Mesenchymal stem cell (in vitro differentiated cells and primary cell): Measurements from ENCODE around the gene CIAO3.

Experiments
- DNase-seq: peaks from one replicate; pipeline ENCODE4 v3.0.0-alpha.2; 2013
- H2AFZ ChIP-seq: one replicate; pipeline ENCODE4 v1.6.1; 2013; ENCODE audit warnings: low read depth, mild to moderate bottlenecking, control low read depth, inconsistent platforms, low read length, moderate library complexity
- H2AK5ac ChIP-seq: 2 replicates; pipeline ENCODE4 v1.6.1; 2013; ENCODE audit warnings: low read length, moderate library complexity, mild to moderate bottlenecking, inconsistent platforms; ENCODE audit not compliant: severe bottlenecking
- H2BK120ac ChIP-seq: one replicate; pipeline ENCODE4 v1.6.1; 2013; ENCODE audit warnings: low read depth, mild to moderate bottlenecking, inconsistent platforms, low read length, moderate library complexity
- H2BK12ac ChIP-seq, 2 experiments: one replicate each; pipeline ENCODE4 v1.6.1; 2013; ENCODE audit warnings: inconsistent platforms in 2 of 2, low read length in 2 of 2, mild to moderate bottlenecking in 2 of 2, moderate library complexity in 2 of 2, control low read depth in 1 of 2
- H2BK15ac ChIP-seq: one replicate; pipeline ENCODE4 v1.6.1; 2013; ENCODE audit warnings: mild to moderate bottlenecking, low read depth, inconsistent platforms; ENCODE audit not compliant: poor library complexity, severe bottlenecking
- H2BK5ac ChIP-seq: 2 replicates; pipeline ENCODE4 v1.6.1; 2013; ENCODE audit warnings: low read depth, mild to moderate bottlenecking, low read length, control low read depth, inconsistent platforms; ENCODE audit not compliant: poor library complexity, severe bottlenecking
- H3K14ac ChIP-seq, 2 experiments: one replicate each; pipeline ENCODE4 v1.6.1; 2013; ENCODE audit warnings: inconsistent platforms in 2 of 2, low read length in 2 of 2, control low read depth in 1 of 2, mild to moderate bottlenecking in 1 of 2, moderate library complexity in 1 of 2
- H3K18ac ChIP-seq, 2 experiments: one replicate each; pipeline ENCODE4 v1.6.1; 2013; ENCODE audit warnings: inconsistent platforms in 2 of 2, low read length in 2 of 2, control low read depth in 1 of 2, low read depth in 1 of 2, mild to moderate bottlenecking in 1 of 2
- H3K23ac ChIP-seq, 2 experiments: one replicate each; pipeline ENCODE4 v1.6.1; 2013; ENCODE audit warnings: inconsistent platforms in 2 of 2, low read length in 2 of 2, mild to moderate bottlenecking in 2 of 2, moderate library complexity in 2 of 2, control low read depth in 1 of 2
- H3K27ac ChIP-seq: 2 replicates; pipeline ENCODE4 v1.5.1; 2013; ENCODE audit warnings: mild to moderate bottlenecking, moderate library complexity, low read length, control low read depth, inconsistent platforms; ENCODE audit not compliant: poor library complexity, severe bottlenecking
- H3K27me3 ChIP-seq, 2 experiments: 2 replicates each; pipeline versions ENCODE4 v1.6.1 to v1.7.0; 2013; ENCODE audit warnings: low read length in 2 of 2, mild to moderate bottlenecking in 2 of 2, moderate library complexity in 2 of 2, control low read depth in 1 of 2, inconsistent platforms in 1 of 2; ENCODE audit not compliant: control insufficient read depth in 1 of 2, insufficient read depth in 1 of 2
- H3K36me3 ChIP-seq, 2 experiments: 2 replicates each; pipeline versions ENCODE4 v1.6.1 to v1.7.0; 2013; ENCODE audit warnings: low read length in 2 of 2, control low read depth in 1 of 2, inconsistent platforms in 1 of 2, low read depth in 1 of 2, mild to moderate bottlenecking in 1 of 2; ENCODE audit not compliant: insufficient read depth in 2 of 2, control insufficient read depth in 1 of 2
- H3K4ac ChIP-seq, 2 experiments: one replicate each; pipeline ENCODE4 v1.6.1; 2013; ENCODE audit warnings: inconsistent platforms in 2 of 2, low read length in 2 of 2, mild to moderate bottlenecking in 2 of 2, moderate library complexity in 2 of 2, control low read depth in 1 of 2, low read depth in 1 of 2
- H3K4me1 ChIP-seq: 2 replicates; pipeline ENCODE4 v1.6.1; 2013; ENCODE audit warnings: low read depth, low read length, control low read depth; ENCODE audit not compliant: control insufficient read depth, insufficient read depth
- H3K4me2 ChIP-seq: 2 replicates; pipeline ENCODE4 v1.6.1; 2013; ENCODE audit warnings: low read length, mild to moderate bottlenecking, inconsistent platforms; ENCODE audit not compliant: poor library complexity, severe bottlenecking
- H3K4me3 ChIP-seq, 2 experiments: 2 replicates each; pipeline versions ENCODE4 v1.5.1 to v1.7.0; 2013; ENCODE audit warnings: low read length in 2 of 2, mild to moderate bottlenecking in 2 of 2, control low read depth in 1 of 2, low read depth in 1 of 2; ENCODE audit not compliant: insufficient read depth in 1 of 2
- H3K79me1 ChIP-seq: replicated peaks from 2 replicates; pipeline ENCODE4 v1.6.1; 2013; ENCODE audit warnings: mild to moderate bottlenecking, control low read depth, low read length, inconsistent platforms; ENCODE audit not compliant: poor library complexity, severe bottlenecking
- H3K9ac ChIP-seq: 2 replicates; pipeline ENCODE4 v1.7.0; 2013; ENCODE audit warnings: mild to moderate bottlenecking, low read length, moderate library complexity
- H3K9me3 ChIP-seq: 2 replicates; pipeline ENCODE4 v1.7.0; 2013; ENCODE audit warnings: mild to moderate bottlenecking, low read length; ENCODE audit not compliant: control insufficient read depth
- H4K8ac ChIP-seq: one replicate; pipeline ENCODE4 v1.6.1; 2013; ENCODE audit warnings: inconsistent platforms, mild to moderate bottlenecking, low read length, moderate library complexity
- H4K91ac ChIP-seq: one replicate; pipeline ENCODE4 v1.6.1; 2013; ENCODE audit warnings: mild to moderate bottlenecking, low read length, inconsistent platforms
- WGBS: methylation state at CpG from one replicate; pipeline ENCODE4 v1.1.7; 2013; ENCODE audit warnings: mixed read lengths; 5-methylcytosine and 5-hydroxymethylcytosine counted together

CIAO3 gene

GRCh38 chr16:788399-789126, 47.8 kb upstream of the CIAO3 start, which contains the start of gene CHTF18:
TSS of gene CHTF18 (plus strand) at chr16:788620. CDS start at chr16:788685, 65 bp downstream.
- Histone ChIP-seq H3K9ac (peak within 1 kb of the TSS; percentile 90), H4K91ac (peak within 1 kb of the TSS; percentile 47), H2AFZ (peak within 1 kb of the TSS; percentile 56), H3K14ac (peak within 1 kb of the TSS in 1 of 2 experiments; percentile 88), H3K36me3 (peaks cover 8 to 81% of the 10 kb centered on the region in 2 experiments), H2BK120ac (no peak within 1 kb of the TSS), H3K18ac (peak within 1 kb of the TSS; percentile 71 to 91), H3K27me3 (peaks cover 0 to 2% of the 10 kb centered on the region in 2 experiments), H3K4me2 (peak within 1 kb of the TSS; percentile 95), H2BK5ac (no peak within 1 kb of the TSS), H3K4me1 (peaks cover 33% of the 10 kb centered on the region), H3K79me1 (peaks cover 39% of the 10 kb centered on the region), H3K4ac (peak within 1 kb of the TSS in 1 of 2 experiments; percentile 51), H2AK5ac (no peak within 1 kb of the TSS), H2BK12ac (peak within 1 kb of the TSS in 1 of 2 experiments; percentile 24), H3K4me3 (peak within 1 kb of the TSS; percentile 91 to 95), H3K9me3 (no peaks in the 10 kb centered on the region), H4K8ac (peak within 1 kb of the TSS; percentile 75), H3K27ac (no peak within 1 kb of the TSS), H2BK15ac (peak within 1 kb of the TSS; percentile 30), H3K23ac (peak within 1 kb of the TSS; percentile 23 to 30)
- DNase-seq = peak; percentile 87
- WGBS = under 1% methylated on average over 74 of the region's 97 CpGs

- H3K9me3 ChIP-seq = no peaks in the 10 kb centered on the region
- WGBS = 0% methylated on average over 8 of the region's 45 CpGs
- H2BK5ac ChIP-seq = no peak within 1 kb of the TSS
- H3K4me1 ChIP-seq = peaks cover 35% of the 10 kb centered on the region
- H3K23ac ChIP-seq = peak within 1 kb of the TSS; percentile 23 to 30
- peaks cover 39% of the 10 kb centered on the region for H3K79me1 ChIP-seq
- peak within 1 kb of the TSS; percentile 75 for H4K8ac ChIP-seq
- peak within 1 kb of the TSS; percentile 95 for H3K4me2 ChIP-seq
- H3K14ac ChIP-seq = peak within 1 kb of the TSS in 1 of 2 experiments; percentile 88
- H3K4ac ChIP-seq = peak within 1 kb of the TSS in 1 of 2 experiments; percentile 51
- no peak within 1 kb of the TSS for H3K27ac ChIP-seq
- H3K18ac ChIP-seq = peak within 1 kb of the TSS; percentile 71 to 91
- peak within 1 kb of the TSS; percentile 56 for H2AFZ ChIP-seq
- no peak within 1 kb of the TSS for H2BK120ac ChIP-seq
- peak within 1 kb of the TSS; percentile 47 for H4K91ac ChIP-seq
- H2AK5ac ChIP-seq = no peak within 1 kb of the TSS
- peaks cover 8 to 75% of the 10 kb centered on the region in 2 experiments for H3K36me3 ChIP-seq
- peak within 1 kb of the TSS; percentile 30 for H2BK15ac ChIP-seq
- H3K4me3 ChIP-seq = peak within 1 kb of the TSS; percentile 91 to 95
- H3K9ac ChIP-seq = peak within 1 kb of the TSS; percentile 90
- peaks cover 0 to 8% of the 10 kb centered on the region in 2 experiments for H3K27me3 ChIP-seq
- peak; percentile 24 for DNase-seq
- peak within 1 kb of the TSS in 1 of 2 experiments; percentile 24 for H2BK12ac ChIP-seq
Measured at GRCh38 chr16:787978-788398, 47.2 kb upstream of the CIAO3 start, which contains the start of gene RPUSD1. TSS of gene RPUSD1 (minus strand) at chr16:788381. CDS start at chr16:787737, 644 bp downstream.

DNA sequence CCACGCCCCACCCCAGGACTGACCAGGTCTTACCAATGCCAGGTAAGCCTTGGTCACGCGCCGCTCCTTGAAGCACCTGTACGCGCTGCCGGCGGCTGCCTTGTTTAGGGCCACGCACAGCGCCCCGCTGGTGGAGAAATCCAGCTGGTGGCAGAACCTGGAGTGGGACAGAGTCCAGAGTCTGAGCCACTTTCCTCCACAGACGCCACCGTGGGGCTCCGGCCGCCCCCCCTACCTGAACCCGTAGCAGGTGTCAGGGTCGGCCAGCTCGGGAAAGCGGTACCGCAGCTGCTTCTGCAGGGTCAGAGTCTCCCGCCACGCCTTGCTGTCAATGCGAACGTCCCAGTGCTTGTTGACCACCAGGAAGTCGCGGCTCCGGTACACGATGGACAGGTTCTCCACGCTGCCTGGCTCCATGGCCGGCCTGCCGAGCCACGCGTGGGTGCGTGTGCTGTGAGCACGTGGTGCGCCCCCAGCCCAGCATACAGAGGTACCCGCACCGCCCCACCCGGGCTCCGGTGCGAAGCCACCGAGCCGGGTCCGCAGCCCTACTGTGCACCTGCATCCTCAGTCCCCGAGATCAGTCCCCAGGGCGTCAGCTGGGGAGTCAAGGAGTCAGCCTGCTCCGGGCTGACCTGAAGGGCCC, 46.6 kb upstream of the CIAO3 start:
- no peak overlapping the region for H2AK5ac ChIP-seq
- peak overlapping the region; percentile 47 for H4K91ac ChIP-seq
- DNase-seq = no peak
- H3K23ac ChIP-seq = peak overlapping the region; percentile 23 to 30
- WGBS = 57% methylated on average over 47 of the region's 47 CpGs
- no peaks in the 10 kb centered on the region for H3K9me3 ChIP-seq
- H3K4me3 ChIP-seq = peak overlapping the region; percentile 91 to 95
- peak overlapping the region in 1 of 2 experiments; percentile 51 for H3K4ac ChIP-seq
- H3K27ac ChIP-seq = no peak overlapping the region
- peaks cover under 1 to 14% of the 10 kb centered on the region in 2 experiments for H3K27me3 ChIP-seq
- H3K18ac ChIP-seq = peak overlapping the region; percentile 71 to 91
- peak overlapping the region; percentile 75 for H4K8ac ChIP-seq
- peaks cover 35% of the 10 kb centered on the region for H3K4me1 ChIP-seq
- H2AFZ ChIP-seq = peak overlapping the region; percentile 56
- peak overlapping the region; percentile 95 for H3K4me2 ChIP-seq
- H2BK120ac ChIP-seq = no peak overlapping the region
- peak overlapping the region; percentile 90 for H3K9ac ChIP-seq
- H2BK12ac ChIP-seq = no peak overlapping the region
- H3K36me3 ChIP-seq = peaks cover 8 to 70% of the 10 kb centered on the region in 2 experiments
- no peak overlapping the region for H2BK5ac ChIP-seq
- peaks cover 39% of the 10 kb centered on the region for H3K79me1 ChIP-seq
- H3K14ac ChIP-seq = peak overlapping the region in 1 of 2 experiments; percentile 88
- peak overlapping the region; percentile 30 for H2BK15ac ChIP-seq
